Fibroblast of lung (primary cell): ENCODE results near the gene TCF12.

Source experiments
- CTCF ChIP-seq, 2 donors: IDR thresholded peaks in 1 of 2; conservative IDR thresholded peaks in 1 of 2; 1 replicate in 1 of 2; 2 replicates in 1 of 2; pipeline ENCODE4 v1.5.1; 2011 to 2012; ENCODE audit warnings: low read length in 2 of 2, control low read depth in 1 of 2, inconsistent platforms in 1 of 2, low read depth in 1 of 2, mild to moderate bottlenecking in 1 of 2
- EZH2 ChIP-seq: IDR thresholded peaks from 2 replicates; pipeline ENCODE4 v1.5.1; 2012; ENCODE audit warnings: low read length, control low read depth, mild to moderate bottlenecking; ENCODE audit errors: missing control alignments

DNA sequence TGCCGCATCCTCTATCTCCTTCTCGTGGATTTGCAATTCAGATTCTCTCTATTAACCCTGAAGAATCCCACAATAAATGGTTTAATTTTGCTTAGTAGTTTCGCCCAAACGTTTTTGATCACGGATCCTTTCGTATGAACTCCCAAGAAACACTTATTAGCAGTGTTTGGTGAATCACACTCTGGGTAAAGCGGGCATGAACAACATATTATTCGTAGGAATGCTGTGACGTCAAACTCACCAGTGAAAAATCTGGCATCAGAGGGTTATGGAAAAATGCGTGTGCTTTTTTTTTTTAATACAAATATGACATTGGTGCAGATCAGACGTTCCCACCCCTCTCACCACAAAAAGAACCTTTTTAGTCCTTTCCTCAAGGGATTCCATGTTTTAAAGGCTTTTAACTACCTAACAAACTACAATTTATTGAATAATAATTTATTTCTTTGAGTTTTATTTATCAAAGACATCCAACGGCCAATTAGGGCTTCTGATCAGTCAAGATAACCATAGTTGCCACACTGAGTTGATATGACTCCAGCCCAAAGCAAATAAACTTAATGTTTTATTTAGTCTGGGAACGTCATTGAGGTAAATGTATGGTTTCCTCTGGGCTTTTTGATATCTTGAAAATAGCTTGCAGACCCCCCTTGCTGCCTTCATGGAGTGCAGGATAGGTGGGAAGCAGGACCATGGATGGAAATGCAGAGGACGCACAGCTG is 412.3 kb downstream of the TCF12 start:
- TF ChIP-seq CTCF (conservative IDR thresholded peaks at IDR 0.05 in 1 of 2, IDR thresholded peaks at IDR 0.05 in 1 of 2; ENCODE audit: low read depth in 1 of 2, low read length in 2 of 2) (no peak), EZH2 (no peak)
